Activated CD8-positive, alpha-beta T cell treated with anti-CD3 and anti-CD28 coated beads, Interleukin-2, amount 10 ng/mL, durations not matched to agents 7 days and 5 days (primary cell): ENCODE results near the gene CAPN5. TPM values are rescaled to one million over a fixed set of nuclear protein-coding genes. Genes with fewer than 3 reads are reported as not detected.
A peak's percentile ranks its signal among the peaks of the same experiment; 100 is the strongest.

Experiments used
- ATAC-seq: fragments of 150-1000 bp; cut with Tn5 transposase; one replicate; pipeline ENCODE4 v1.10.0; 2021; ENCODE audit warnings: moderate library complexity
- CTCF ChIA-PET: fragments of 350-600 bp; sonication (Branson Sonifier 250); formaldehyde crosslinking; loops from one replicate; lab custom pipeline; 2021; ENCODE audit warnings: antibody characterized with exemption; lab: Charles Lee
- POLR2A ChIA-PET: fragments of 350-600 bp; sonication (Branson Sonifier 250); formaldehyde crosslinking; loops from one replicate; lab custom pipeline; 2021; ENCODE audit warnings: antibody characterized with exemption; lab: Charles Lee
- DNase-seq: peaks from one replicate; pipeline ENCODE4 v3.0.0-alpha.2; 2020
- H3K27ac Mint-ChIP-seq: one replicate; pipeline ENCODE4 v1.8.0; 2021; ENCODE audit warnings: mild to moderate bottlenecking, mixed read lengths
- H3K27me3 Mint-ChIP-seq: one replicate; pipeline ENCODE4 v1.8.0; 2021; ENCODE audit warnings: low read depth, mixed read lengths
- H3K36me3 Mint-ChIP-seq: one replicate; pipeline ENCODE4 v1.8.0; 2021; ENCODE audit warnings: low read depth, mixed read lengths
- H3K4me1 Mint-ChIP-seq: one replicate; pipeline ENCODE4 v1.8.0; 2021; ENCODE audit warnings: low read depth, mixed read lengths
- H3K4me3 Mint-ChIP-seq: one replicate; pipeline ENCODE4 v1.8.0; 2021; ENCODE audit warnings: mild to moderate bottlenecking, mixed read lengths
- H3K9me3 Mint-ChIP-seq: one replicate; pipeline ENCODE4 v1.8.0; 2022; ENCODE audit warnings: mixed read lengths; ENCODE audit not compliant: insufficient read depth
- total RNA-seq, 2 experiments: library from RNA; stranded (reverse); gene quantifications; one replicate each; pipeline ENCODE4 v1.2.3, GENCODE V29; 2021

CAPN5 gene
- total RNA-seq, 2 experiments from 2014 or later, result 1.0 to 1.4 TPM

GRCh38 chr11:77122576-77123212, 55.9 kb downstream of the CAPN5 start:
- Mint-ChIP-seq H3K27ac (no peak overlapping the region), H3K4me3 (no peak overlapping the region), H3K27me3 (peaks cover 3% of the 10 kb centered on the region), H3K4me1 (peaks cover 14% of the 10 kb centered on the region), H3K36me3 (no peaks in the 10 kb centered on the region), H3K9me3 (no peaks in the 10 kb centered on the region)
- DNase-seq, result no peak
- CTCF ChIA-PET, result interaction anchor here (1.0 to 2.2 kb wide), 2 partner anchors 30 to 65 kb away, joined by 4 to 9 read pairs; no protein-coding TSS in a partner anchor
- POLR2A ChIA-PET, result no interaction called here
- ATAC-seq, result no peak

- Mint-ChIP-seq H3K4me1 (peaks cover 18% of the 10 kb centered on the region), H3K27me3 (peaks cover 8% of the 10 kb centered on the region), H3K27ac (no peak overlapping the region), H3K36me3 (no peaks in the 10 kb centered on the region), H3K9me3 (no peaks in the 10 kb centered on the region), H3K4me3 (no peak overlapping the region)
- CTCF ChIA-PET, result interaction anchor here (1.0 to 2.2 kb wide), 2 partner anchors 31 to 64 kb away, joined by 4 to 9 read pairs; no protein-coding TSS in a partner anchor
- ATAC-seq (no peak), DNase-seq (no peak)
- POLR2A ChIA-PET, result no interaction called here
Observed at GRCh38 chr11:77123591-77123990, 56.8 kb downstream of the CAPN5 start.

GRCh38 chr11:77124041-77124440, 57.3 kb downstream of the CAPN5 start:
- Mint-ChIP-seq H3K27me3 (peaks cover 8% of the 10 kb centered on the region), H3K27ac (no peak overlapping the region), H3K9me3 (no peaks in the 10 kb centered on the region), H3K36me3 (no peaks in the 10 kb centered on the region), H3K4me3 (no peak overlapping the region), H3K4me1 (peaks cover 18% of the 10 kb centered on the region)
- DNase-seq (no peak), ATAC-seq (no peak)
- ChIA-PET POLR2A (no interaction called here), CTCF (no interaction called here)

- Mint-ChIP-seq H3K4me3 (no peak overlapping the region), H3K9me3 (no peaks in the 10 kb centered on the region), H3K36me3 (no peaks in the 10 kb centered on the region), H3K27me3 (peaks cover 8% of the 10 kb centered on the region), H3K27ac (no peak overlapping the region), H3K4me1 (peaks cover 18% of the 10 kb centered on the region)
- CTCF ChIA-PET, result no interaction called here
- DNase-seq (no peak), ATAC-seq (no peak)
- POLR2A ChIA-PET, result no interaction called here
Observed at GRCh38 chr11:77124488-77124887, 57.7 kb downstream of the CAPN5 start.

- Mint-ChIP-seq H3K4me3 (no peak overlapping the region), H3K4me1 (peaks cover 18% of the 10 kb centered on the region), H3K27me3 (peaks cover 8% of the 10 kb centered on the region), H3K27ac (no peak overlapping the region), H3K9me3 (no peaks in the 10 kb centered on the region), H3K36me3 (no peaks in the 10 kb centered on the region)
- ChIA-PET POLR2A (no interaction called here), CTCF (no interaction called here)
- ATAC-seq (no peak), DNase-seq (no peak)
Observed at GRCh38 chr11:77125191-77125590, 58.4 kb downstream of the CAPN5 start.

GRCh38 chr11:77125695-77126094, 58.9 kb downstream of the CAPN5 start:
- CTCF ChIA-PET, result interaction anchor here (2.2 to 3.4 kb wide), 3 partner anchors 11 to 423 kb away, joined by 11 to 26 read pairs (median 19); no protein-coding TSS in a partner anchor
- H3K4me1 Mint-ChIP-seq, result peaks cover 17% of the 10 kb centered on the region
- H3K27ac Mint-ChIP-seq, result no peak overlapping the region
- no peak overlapping the region for H3K4me3 Mint-ChIP-seq
- H3K27me3 Mint-ChIP-seq, result peaks cover 8% of the 10 kb centered on the region
- no peaks in the 10 kb centered on the region for H3K36me3 Mint-ChIP-seq
- no peaks in the 10 kb centered on the region for H3K9me3 Mint-ChIP-seq
- POLR2A ChIA-PET, result no interaction called here
- DNase-seq (no peak), ATAC-seq (no peak)

- H3K4me1 Mint-ChIP-seq, result peaks cover 11% of the 10 kb centered on the region
- ChIA-PET POLR2A (no interaction called here), CTCF (interaction anchor here (0.7 to 7.5 kb wide), 26 partner anchors 10 to 509 kb away, joined by 3 to 143 read pairs (median 10); no protein-coding TSS in a partner anchor)
- no peaks in the 10 kb centered on the region for H3K36me3 Mint-ChIP-seq
- H3K4me3 Mint-ChIP-seq, result no peak overlapping the region
- no peak for ATAC-seq
- no peak overlapping the region for H3K27ac Mint-ChIP-seq
- peaks cover 8% of the 10 kb centered on the region for H3K27me3 Mint-ChIP-seq
- no peak for DNase-seq
- no peaks in the 10 kb centered on the region for H3K9me3 Mint-ChIP-seq
Observed at GRCh38 chr11:77126156-77126775, 59.5 kb downstream of the CAPN5 start.

GRCh38 chr11:77126861-77127234, 60.1 kb downstream of the CAPN5 start:
- H3K9me3 Mint-ChIP-seq, result no peaks in the 10 kb centered on the region

GRCh38 chr11:77127235-77127911, 60.6 kb downstream of the CAPN5 start:
- peaks cover 8% of the 10 kb centered on the region for H3K27me3 Mint-ChIP-seq
- ATAC-seq (peak; percentile 77), DNase-seq (peak; percentile 60)
- H3K4me1 Mint-ChIP-seq, result peaks cover 11% of the 10 kb centered on the region
- ChIA-PET CTCF (interaction anchor here (0.7 to 7.5 kb wide), 44 partner anchors 9 to 508 kb away, joined by 3 to 143 read pairs (median 5); no protein-coding TSS in a partner anchor), POLR2A (no interaction called here)
- no peak overlapping the region for H3K27ac Mint-ChIP-seq
- peak overlapping the region; percentile 28 for H3K4me3 Mint-ChIP-seq
- H3K9me3 Mint-ChIP-seq, result no peaks in the 10 kb centered on the region
- no peaks in the 10 kb centered on the region for H3K36me3 Mint-ChIP-seq

More at GRCh38 chr11:77126861-77127234, 60.1 kb downstream of the CAPN5 start:
- CTCF ChIA-PET, result interaction anchor here (0.7 to 7.5 kb wide), 42 partner anchors 8 to 508 kb away, joined by 3 to 143 read pairs (median 6); no protein-coding TSS in a partner anchor
- Mint-ChIP-seq H3K27me3 (peaks cover 8% of the 10 kb centered on the region), H3K4me1 (peaks cover 11% of the 10 kb centered on the region), H3K36me3 (no peaks in the 10 kb centered on the region), H3K27ac (no peak overlapping the region), H3K4me3 (no peak overlapping the region)
- POLR2A ChIA-PET, result no interaction called here
- no peak for DNase-seq
- no peak for ATAC-seq

- Mint-ChIP-seq H3K27ac (no peak within 1 kb of the TSS), H3K27me3 (peaks cover 10% of the 10 kb centered on the region), H3K4me1 (peaks cover 11% of the 10 kb centered on the region), H3K9me3 (no peaks in the 10 kb centered on the region), H3K36me3 (no peaks in the 10 kb centered on the region), H3K4me3 (peak within 1 kb of the TSS; percentile 28)
- DNase-seq (no peak), ATAC-seq (no peak)
- ChIA-PET CTCF (interaction anchor here (0.7 to 7.5 kb wide), 32 partner anchors 8 to 491 kb away, joined by 3 to 143 read pairs (median 7); no protein-coding TSS in a partner anchor), POLR2A (no interaction called here)
Observed at GRCh38 chr11:77127920-77128691, 61.3 kb downstream of the CAPN5 start, which contains the start of gene MYO7A. Gene MYO7A (plus strand): TSS chr11:77128246. CDS start chr11:77130635, 2,389 bp downstream.
